HG02885 (cell line): ENCODE measurements around the gene BCL2L13.

Experiments
- ATAC-seq: cut with Tn5 transposase; IDR thresholded peaks from one replicate; pipeline ENCODE4 v1.9.1; 2021; ENCODE audit warnings: mild to moderate bottlenecking; ENCODE audit not compliant: unreplicated experiment, poor library complexity

Gene BCL2L13

GRCh38 chr22:17638432-17639246 lies at the start of gene BCL2L13:
Gene BCL2L13 (plus strand): TSS chr22:17638757. CDS start chr22:17655712, 16,955 bp downstream.
- ATAC-seq: peak; percentile 95

GRCh38 chr22:17589810-17590375 lies 48.7 kb upstream of the BCL2L13 start:
- no peak for ATAC-seq

GRCh38 chr22:17590586-17590985 lies 48.0 kb upstream of the BCL2L13 start:
- no peak for ATAC-seq

- ATAC-seq: no peak
Observed at GRCh38 chr22:17592201-17592600, 46.4 kb upstream of the BCL2L13 start.

GRCh38 chr22:17596226-17596625 lies 42.3 kb upstream of the BCL2L13 start:
- ATAC-seq: no peak

GRCh38 chr22:17597217-17597616 lies 41.3 kb upstream of the BCL2L13 start:
- ATAC-seq: no peak

- no peak for ATAC-seq
Observed at GRCh38 chr22:17598318-17598717, 40.2 kb upstream of the BCL2L13 start.

- ATAC-seq: no peak
Observed at GRCh38 chr22:17601031-17601430, 37.5 kb upstream of the BCL2L13 start.

- ATAC-seq: no peak
Observed at GRCh38 chr22:17603668-17604067, 34.9 kb upstream of the BCL2L13 start.

- no peak for ATAC-seq
Observed at GRCh38 chr22:17606496-17606895, 32.1 kb upstream of the BCL2L13 start.

- ATAC-seq: no peak
Observed at GRCh38 chr22:17607891-17608521, 30.6 kb upstream of the BCL2L13 start.

GRCh38 chr22:17612057-17612456 lies 26.5 kb upstream of the BCL2L13 start:
- ATAC-seq: no peak

- ATAC-seq: no peak
Observed at GRCh38 chr22:17613280-17613679, 25.3 kb upstream of the BCL2L13 start.

GRCh38 chr22:17627961-17628405 lies 10.6 kb upstream of the BCL2L13 start:
- ATAC-seq: no peak

GRCh38 chr22:17628406-17629172 lies 10.0 kb upstream of the BCL2L13 start, which contains the start of gene ATP6V1E1:
Gene ATP6V1E1 (minus strand): TSS chr22:17628749. CDS start chr22:17628635, 114 bp downstream.
- ATAC-seq: peak; percentile 100

- no peak for ATAC-seq
Observed at GRCh38 chr22:17629173-17629489, 9.4 kb upstream of the BCL2L13 start.

- no peak for ATAC-seq
Observed at GRCh38 chr22:17629641-17630040, 8.9 kb upstream of the BCL2L13 start.

- ATAC-seq: no peak
Observed at GRCh38 chr22:17631076-17631565, 7.4 kb upstream of the BCL2L13 start.

- ATAC-seq: no peak
Observed at GRCh38 chr22:17633217-17633997, 5.2 kb upstream of the BCL2L13 start.

- ATAC-seq: no peak
Observed at GRCh38 chr22:17633998-17634323, 4.6 kb upstream of the BCL2L13 start.
